Peyer's patch (tissue), 4 donors: ENCODE data around the gene OARD1. TPM values are rescaled to one million over a fixed set of nuclear protein-coding genes. Genes with fewer than 3 reads are reported as not detected.
A peak's percentile ranks its signal among the peaks of the same experiment; 100 is the strongest.

ENCODE experiments used
- DNase-seq, 3 donors: peaks; one replicate each; pipeline ENCODE4 v3.0.0-alpha.2; 2017 to 2019
- H3K27ac ChIP-seq, 4 donors: fragments of 200-600 bp; sonication (generic); one replicate each; pipeline ENCODE4 v1.5.1; 2016 to 2019
- H3K27me3 ChIP-seq, 2 donors: fragments of 200-600 bp; sonication (generic); one replicate each; pipeline ENCODE4 v1.5.1; 2019
- H3K36me3 ChIP-seq, 3 donors: fragments of 200-600 bp; sonication (generic); one replicate each; pipeline ENCODE4 v1.5.1; 2016 to 2019
- H3K4me1 ChIP-seq, 4 donors: fragments of 200-600 bp; sonication (generic); one replicate each; pipeline ENCODE4 v1.5.1; 2016 to 2019
- H3K4me3 ChIP-seq, 4 donors: fragments of 200-600 bp; sonication (generic); 1 replicate in 3 of 4; 2 replicates in 1 of 4; pipeline ENCODE4 v1.5.1; 2016 to 2019; ENCODE audit warnings: mild to moderate bottlenecking in 1 of 4
- H3K9me3 ChIP-seq, 4 donors: fragments of 200-600 bp; sonication (generic); one replicate each; pipeline ENCODE4 v1.5.1; 2016 to 2019; ENCODE audit warnings: mild to moderate bottlenecking in 1 of 4
- CTCF ChIP-seq, 6 experiments: fragments of 450-650 bp in 4 of 6; fragments of 200-600 bp in 2 of 6; sonication (generic) in 1 of 6; IDR thresholded peaks; one replicate each; pipeline ENCODE4 v1.5.1; 2017 to 2019; ENCODE audit warnings: antibody characterized with exemption in 6 of 6, mild to moderate bottlenecking in 3 of 6, moderate library complexity in 1 of 6
- POLR2A ChIP-seq, 2 donors: fragments of 450-650 bp; IDR thresholded peaks; one replicate each; pipeline ENCODE4 v1.5.1; 2017; ENCODE audit warnings: antibody characterized with exemption in 2 of 2, mild to moderate bottlenecking in 2 of 2, moderate library complexity in 2 of 2
- total RNA-seq, 4 donors: library from RNA; depleted of rRNA; stranded (reverse); fragments of >200 nt; gene quantifications; one replicate each; pipeline ENCODE4 v1.1.0, GENCODE V29; 2016

Gene OARD1
- total RNA-seq, 4 donors from 2014 or later, result 33.3 to 49.5 (median 39.6) TPM

GRCh38 chr6:41028561-41029412 lies 43.4 kb downstream of the OARD1 start:
- DNase-seq, result no peak
- Histone ChIP-seq H3K36me3 (no peaks in the 10 kb centered on the region), H3K27me3 (no peaks in the 10 kb centered on the region), H3K4me1 (peaks cover 0 to 15% (median 7%) of the 10 kb centered on the region in 4 donors), H3K27ac (peak overlapping the region in 3 of 4 donors; percentile 24 to 75 (median 48)), H3K4me3 (peak overlapping the region; percentile 32 to 58 (median 48)), H3K9me3 (no peaks in the 10 kb centered on the region)
- TF ChIP-seq POLR2A (IDR thresholded peaks at IDR 0.05) (no peak), CTCF (IDR thresholded peaks at IDR 0.05) (no peak)

GRCh38 chr6:41027799-41028560 lies 44.2 kb downstream of the OARD1 start:
- Histone ChIP-seq H3K27ac (peak overlapping the region in 3 of 4 donors; percentile 24 to 75 (median 48)), H3K4me1 (peaks cover 0 to 15% (median 7%) of the 10 kb centered on the region in 4 donors), H3K36me3 (no peaks in the 10 kb centered on the region), H3K27me3 (no peaks in the 10 kb centered on the region), H3K4me3 (peak overlapping the region; percentile 32 to 58 (median 48)), H3K9me3 (no peaks in the 10 kb centered on the region)
- DNase-seq, result peak; percentile 79 to 90 (median 87)
- no peak for TF ChIP-seq POLR2A (IDR thresholded peaks at IDR 0.05)
- TF ChIP-seq CTCF (IDR thresholded peaks at IDR 0.05), result peak; percentile 93 to 99 (median 97)

DNA sequence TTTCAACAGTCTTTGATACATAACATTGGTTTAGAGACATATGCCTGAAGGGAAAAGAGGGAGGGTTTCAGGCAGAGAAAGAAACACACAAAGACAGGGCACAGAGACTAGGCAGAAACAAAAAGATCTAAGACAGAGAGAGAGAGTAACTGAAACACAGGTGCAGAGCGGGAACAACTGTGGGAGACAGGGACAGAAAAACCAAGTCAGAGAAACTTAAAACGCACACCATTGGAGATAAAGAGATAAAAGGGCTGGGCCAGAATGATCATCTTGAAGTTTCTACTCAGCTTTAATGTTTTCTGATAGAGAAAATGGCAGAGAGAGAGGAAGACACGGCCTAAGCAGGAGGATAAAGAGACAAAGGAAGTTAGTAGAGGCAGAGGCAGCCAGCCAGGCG lies 44.9 kb downstream of the OARD1 start:
- peak overlapping the region in 2 of 4 donors; percentile 32 to 52 for H3K4me3 ChIP-seq
- H3K27ac ChIP-seq, result peak overlapping the region in 1 of 4 donors; percentile 75
- H3K4me1 ChIP-seq, result peaks cover 0 to 15% (median 7%) of the 10 kb centered on the region in 4 donors
- no peaks in the 10 kb centered on the region for H3K9me3 ChIP-seq
- H3K27me3 ChIP-seq, result no peaks in the 10 kb centered on the region
- TF ChIP-seq CTCF (IDR thresholded peaks at IDR 0.05) (no peak), POLR2A (IDR thresholded peaks at IDR 0.05) (no peak)
- no peaks in the 10 kb centered on the region for H3K36me3 ChIP-seq
- DNase-seq, result no peak

DNA sequence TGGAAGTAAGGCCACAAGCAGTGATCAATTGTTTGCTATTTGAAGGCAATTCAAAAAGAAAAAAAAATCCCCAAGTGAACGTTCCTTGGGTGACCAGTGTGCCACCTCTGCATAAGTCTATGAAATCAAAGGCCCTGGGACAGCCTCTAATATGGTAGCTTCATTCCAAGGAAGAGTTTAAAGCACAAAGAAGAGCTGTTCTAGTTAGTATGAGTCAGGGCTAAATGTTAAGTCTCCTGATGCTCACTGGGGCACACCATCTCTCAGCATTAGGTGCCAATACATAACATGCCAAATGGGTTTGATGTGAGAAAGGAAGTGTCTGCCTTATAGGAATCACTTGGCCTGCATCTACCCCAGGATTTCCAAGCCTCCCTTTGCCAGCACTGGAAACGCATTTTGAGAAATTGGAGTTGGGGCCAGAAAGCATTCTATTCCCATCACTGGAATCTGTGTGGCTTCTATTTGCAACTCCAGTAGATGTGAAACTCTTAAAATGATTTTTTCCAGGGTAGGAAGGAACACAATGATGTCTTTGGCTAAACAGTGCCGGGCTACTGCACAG lies 46.1 kb downstream of the OARD1 start:
- Histone ChIP-seq H3K27ac (no peak overlapping the region), H3K9me3 (no peaks in the 10 kb centered on the region), H3K4me3 (no peak overlapping the region), H3K36me3 (no peaks in the 10 kb centered on the region), H3K4me1 (peaks cover 0 to 15% (median 7%) of the 10 kb centered on the region in 4 donors), H3K27me3 (no peaks in the 10 kb centered on the region)
- TF ChIP-seq POLR2A (IDR thresholded peaks at IDR 0.05), result no peak
- no peak for TF ChIP-seq CTCF (IDR thresholded peaks at IDR 0.05)
- DNase-seq, result no peak

DNA sequence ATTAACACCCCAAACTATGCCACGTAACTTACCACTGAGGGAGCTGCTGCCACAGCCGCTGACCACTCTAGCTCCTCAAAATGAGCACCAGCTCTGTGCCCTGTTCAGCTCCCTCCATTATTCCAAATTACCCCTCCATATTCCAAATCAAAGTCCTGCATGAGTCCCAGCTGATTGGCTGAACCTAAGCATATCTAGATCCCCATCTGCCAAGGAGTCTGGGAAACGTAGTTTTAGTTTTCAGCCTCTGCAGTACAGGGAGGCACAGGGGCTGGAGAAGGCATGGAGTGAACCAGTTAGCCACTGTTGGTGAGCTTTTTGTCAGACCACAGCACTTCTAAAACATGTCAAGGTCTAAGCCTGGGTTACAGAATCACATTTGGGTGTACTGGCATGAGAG lies 49.0 kb downstream of the OARD1 start:
- H3K4me1 ChIP-seq, result peaks cover 0 to 7% (median 2%) of the 10 kb centered on the region in 4 donors
- no peaks in the 10 kb centered on the region for H3K36me3 ChIP-seq
- no peak overlapping the region for H3K4me3 ChIP-seq
- H3K27me3 ChIP-seq, result no peaks in the 10 kb centered on the region
- no peak for DNase-seq
- H3K9me3 ChIP-seq, result no peaks in the 10 kb centered on the region
- no peak for TF ChIP-seq CTCF (IDR thresholded peaks at IDR 0.05)
- TF ChIP-seq POLR2A (IDR thresholded peaks at IDR 0.05), result no peak
- no peak overlapping the region for H3K27ac ChIP-seq
